ENCODE data around the gene APOA1.
"Not testable (repeated sequence)": the region's sequence is repeated elsewhere in the genome, so short reads cannot be mapped to it uniquely, and the experiment has no call there.

Gene APOA1

DNA sequence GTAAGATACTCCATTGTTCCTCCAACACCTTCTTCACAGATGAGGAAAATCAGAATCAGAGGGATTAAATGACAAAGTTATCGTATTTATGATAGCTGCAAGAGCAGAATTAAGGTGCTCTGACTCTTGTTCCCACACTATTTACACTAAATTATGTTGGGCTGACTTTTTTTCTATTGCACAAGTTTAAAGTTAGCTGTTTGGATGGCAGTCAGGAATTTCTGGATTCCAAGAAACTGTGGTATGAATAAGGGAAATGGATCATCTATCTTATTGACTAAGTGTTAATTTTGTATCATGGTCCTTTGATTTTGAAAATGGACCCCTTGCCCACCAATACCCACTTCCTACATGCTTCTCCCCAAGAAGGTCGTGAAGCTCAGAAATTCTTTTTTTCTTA, 19.9 kb upstream of the APOA1 start:
- no peak for DNase-seq

GRCh38 chr11:116856423-116856822, 19.0 kb upstream of the APOA1 start:
- no peak for DNase-seq

DNA sequence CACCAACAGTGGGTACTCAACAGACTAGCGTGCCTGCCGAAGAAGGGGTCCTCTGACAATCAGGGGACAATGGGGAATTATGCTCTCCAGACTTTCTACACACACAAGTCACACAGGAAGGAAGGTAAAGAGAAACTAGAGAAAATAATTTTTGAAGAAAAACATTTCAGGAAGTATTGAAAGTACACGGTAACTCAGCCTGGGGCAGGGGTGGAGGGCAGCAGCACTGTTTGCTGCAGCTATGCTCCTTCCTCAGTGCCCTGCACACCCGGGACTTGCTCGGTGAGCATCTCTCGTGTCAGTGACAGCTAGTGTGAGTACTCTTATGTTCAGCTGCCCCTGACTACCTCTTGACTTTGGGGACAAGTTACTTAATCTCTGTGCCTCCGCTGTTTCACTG, 18.0 kb upstream of the APOA1 start:
- peak; percentile 43 for DNase-seq

GRCh38 chr11:116853461-116854073, 16.1 kb upstream of the APOA1 start:
- peak; percentile 72 for DNase-seq

DNA sequence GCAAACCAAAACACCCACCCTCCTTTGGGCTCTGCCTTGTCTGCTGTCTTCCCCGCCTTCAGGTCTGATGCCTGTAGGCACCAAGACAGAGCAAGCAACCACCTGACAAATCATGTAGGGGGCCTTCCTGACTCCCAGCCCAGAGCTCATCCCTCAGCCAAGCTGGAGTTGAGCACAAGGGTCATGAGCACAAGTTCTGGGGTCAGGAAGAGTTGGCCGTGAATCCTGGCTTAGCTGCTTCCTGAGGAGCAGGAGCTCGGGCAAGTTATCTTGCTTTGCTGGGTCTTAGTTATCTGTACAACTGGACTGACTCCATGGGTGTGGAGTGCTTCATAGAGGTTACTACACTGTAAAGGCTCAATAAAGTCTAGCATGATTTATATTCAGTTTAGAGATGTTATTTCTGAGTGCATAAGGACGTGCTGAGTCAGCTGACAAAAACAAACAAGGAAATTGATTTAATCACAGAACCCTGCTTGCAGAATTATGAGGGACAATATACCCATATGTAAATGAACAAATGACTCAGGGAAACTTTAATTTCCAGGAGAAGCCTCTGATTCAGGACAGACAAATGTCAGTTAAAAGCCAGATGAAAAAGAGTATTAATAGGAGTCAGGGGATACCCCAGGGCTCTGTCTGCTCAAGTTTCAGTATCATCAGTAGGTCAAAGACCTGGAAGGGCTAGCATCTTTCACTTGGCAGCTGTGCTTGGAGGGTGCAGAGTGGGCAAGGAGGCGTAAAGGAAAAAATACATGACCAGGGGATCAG, 15.0 kb upstream of the APOA1 start:
- no peak for DNase-seq

DNA sequence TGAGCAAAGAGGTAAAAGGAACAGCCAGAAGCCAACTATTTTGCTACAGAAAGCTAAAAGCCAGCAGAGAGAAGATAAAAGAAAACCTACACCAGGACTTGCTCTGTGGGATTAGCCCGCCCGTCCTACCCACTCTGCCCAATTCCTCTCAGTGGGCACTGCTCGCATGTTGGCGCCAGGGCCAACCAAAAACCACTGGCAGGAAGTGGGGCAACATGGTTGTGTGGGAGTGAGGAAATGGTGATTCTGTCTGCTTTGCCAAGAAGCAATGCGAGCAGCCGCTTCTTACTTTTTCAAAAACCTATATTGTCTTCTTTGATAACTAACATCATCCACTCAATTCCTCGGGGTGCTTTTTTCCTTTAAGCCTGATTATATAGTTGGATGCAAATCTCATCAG, 14.2 kb upstream of the APOA1 start:
- peak; percentile 67 for DNase-seq

GRCh38 chr11:116849486-116849885, 12.1 kb upstream of the APOA1 start:
- no peak for DNase-seq

DNA sequence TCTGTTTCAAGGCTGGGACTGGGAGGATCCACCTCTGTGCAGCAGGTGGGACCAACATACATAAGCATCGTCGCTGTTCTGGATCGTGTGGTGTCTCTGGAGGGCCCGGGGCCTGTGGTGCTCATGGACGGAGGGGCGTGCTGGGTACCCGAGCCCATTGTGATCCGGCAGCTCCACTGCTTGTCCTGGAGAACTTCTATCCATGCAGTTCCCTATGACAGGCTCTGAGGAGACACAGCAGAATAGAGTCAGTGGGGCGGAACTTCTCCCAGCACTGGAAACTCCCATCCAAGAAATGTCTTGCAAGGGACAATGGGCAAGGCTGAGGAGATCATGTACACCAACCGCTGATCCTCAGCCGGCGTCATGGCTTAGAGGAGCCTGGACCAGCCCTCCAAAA, 11.6 kb upstream of the APOA1 start:
- no peak for DNase-seq

GRCh38 chr11:116847612-116848011, 10.2 kb upstream of the APOA1 start:
- DNase-seq: no peak

GRCh38 chr11:116844722-116845121, 7.3 kb upstream of the APOA1 start:
- no peak for DNase-seq

DNA sequence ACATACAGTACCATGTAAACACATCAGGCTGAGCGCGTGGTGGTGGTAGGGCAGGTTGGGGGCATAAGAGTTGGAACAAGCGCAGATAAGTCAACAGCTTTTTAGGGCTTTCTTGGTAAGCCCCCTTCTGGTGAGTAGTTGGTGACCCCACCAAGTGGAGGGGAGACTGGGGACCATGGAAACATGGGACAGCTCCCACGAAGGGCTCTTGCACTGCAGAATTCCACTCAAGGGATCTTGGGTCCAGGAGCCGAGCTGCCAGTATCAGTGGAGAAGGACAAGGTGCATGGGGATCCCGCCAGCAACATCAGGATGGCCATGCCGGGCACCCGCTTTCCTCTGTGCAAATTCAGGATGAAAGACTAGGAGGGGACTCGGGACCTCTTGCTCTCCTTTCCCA, 6.2 kb upstream of the APOA1 start:
- no peak for DNase-seq

DNA sequence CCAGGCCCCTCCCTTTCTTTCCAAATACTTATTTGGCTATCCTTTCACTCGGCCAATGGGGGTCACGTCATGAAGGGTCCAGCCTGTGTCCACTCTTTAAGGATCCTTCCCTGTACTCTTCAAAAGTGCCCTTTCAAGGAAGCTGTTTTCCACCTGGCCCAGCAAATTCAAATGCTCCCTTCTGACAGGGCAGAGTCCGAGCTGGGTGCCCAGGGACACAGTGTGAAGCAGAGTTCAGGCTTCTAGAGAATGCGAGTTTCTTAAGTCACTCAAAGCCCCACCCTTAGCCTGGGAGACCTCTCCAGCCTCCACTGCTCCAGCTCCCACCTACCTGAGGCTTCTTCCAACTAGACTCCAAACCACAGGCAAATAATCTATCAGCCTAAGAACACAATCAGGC, 5.5 kb upstream of the APOA1 start:
- DNase-seq: no peak

DNA sequence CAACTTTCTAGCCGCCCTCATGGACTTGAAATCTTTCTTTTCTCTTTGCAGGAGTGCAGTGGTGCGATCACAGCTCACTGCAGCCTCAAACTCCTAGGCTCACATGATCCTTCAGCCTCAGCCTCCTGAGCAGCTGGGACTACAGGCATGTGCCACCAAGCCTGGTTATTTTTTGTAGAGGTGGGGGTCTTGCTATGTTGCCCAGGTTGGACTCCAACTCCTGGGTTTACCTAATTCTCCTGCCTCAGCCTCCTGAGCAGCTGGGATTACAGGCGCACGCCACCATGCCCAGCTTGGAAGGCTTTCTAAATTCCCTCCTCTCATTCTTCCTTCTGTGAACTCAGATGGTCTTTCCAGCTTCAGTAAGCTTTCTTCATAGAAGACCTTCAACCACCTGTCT, 4.7 kb upstream of the APOA1 start:
- DNase-seq: no peak

GRCh38 chr11:116840746-116841296, 3.4 kb upstream of the APOA1 start:
- no peak for DNase-seq

DNA sequence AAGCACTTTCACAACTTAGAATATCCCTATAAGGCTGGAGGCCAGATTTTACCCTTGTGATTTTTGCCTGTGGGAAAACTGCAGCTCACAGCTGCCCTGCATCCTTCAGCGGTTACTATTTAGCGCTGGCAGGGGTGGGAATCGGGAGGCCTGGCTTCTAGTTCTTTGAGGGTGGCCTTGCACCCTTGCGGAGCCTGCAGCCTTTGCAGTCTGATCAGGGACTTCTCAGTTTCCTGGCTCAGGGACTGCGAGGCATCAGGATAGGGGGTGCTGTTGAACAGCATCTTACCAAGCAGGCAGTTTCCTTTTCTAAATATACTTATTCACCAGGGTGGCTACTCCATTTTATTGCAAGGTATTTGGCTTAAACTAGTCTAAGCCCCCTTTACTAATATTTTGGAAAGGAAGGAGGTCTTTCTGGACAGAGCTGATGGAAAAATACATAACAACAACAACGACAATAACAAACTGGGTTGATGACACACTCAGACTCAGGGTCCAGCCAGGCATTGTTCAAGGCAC, 2.9 kb upstream of the APOA1 start:
- peak; percentile 18 for DNase-seq

GRCh38 chr11:116838321-116839084, 1.1 kb upstream of the APOA1 start:
- DNase-seq: no peak

DNA sequence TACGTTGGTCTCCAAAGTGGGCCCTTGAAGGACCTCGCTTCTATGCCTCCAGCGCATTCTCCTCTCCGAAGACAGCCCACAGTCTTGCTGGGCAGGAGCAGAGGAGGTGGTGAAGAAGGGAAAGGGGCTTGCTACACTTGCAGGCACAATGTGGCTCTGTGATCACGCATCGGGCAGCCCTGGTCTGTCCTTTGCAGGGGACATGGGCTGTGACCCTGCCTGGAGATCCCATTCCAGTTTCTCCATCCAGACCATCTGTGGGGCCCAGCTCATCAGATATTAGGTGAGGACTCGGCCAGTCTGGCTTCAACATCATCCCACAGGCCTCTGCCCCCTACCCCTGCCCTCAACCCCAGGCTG, 810 bp downstream of the APOA1 start:
- DNase-seq: no peak

GRCh38 chr11:116835791-116836631, 1.4 kb downstream of the APOA1 start:
- DNase-seq: peak; percentile 85

DNA sequence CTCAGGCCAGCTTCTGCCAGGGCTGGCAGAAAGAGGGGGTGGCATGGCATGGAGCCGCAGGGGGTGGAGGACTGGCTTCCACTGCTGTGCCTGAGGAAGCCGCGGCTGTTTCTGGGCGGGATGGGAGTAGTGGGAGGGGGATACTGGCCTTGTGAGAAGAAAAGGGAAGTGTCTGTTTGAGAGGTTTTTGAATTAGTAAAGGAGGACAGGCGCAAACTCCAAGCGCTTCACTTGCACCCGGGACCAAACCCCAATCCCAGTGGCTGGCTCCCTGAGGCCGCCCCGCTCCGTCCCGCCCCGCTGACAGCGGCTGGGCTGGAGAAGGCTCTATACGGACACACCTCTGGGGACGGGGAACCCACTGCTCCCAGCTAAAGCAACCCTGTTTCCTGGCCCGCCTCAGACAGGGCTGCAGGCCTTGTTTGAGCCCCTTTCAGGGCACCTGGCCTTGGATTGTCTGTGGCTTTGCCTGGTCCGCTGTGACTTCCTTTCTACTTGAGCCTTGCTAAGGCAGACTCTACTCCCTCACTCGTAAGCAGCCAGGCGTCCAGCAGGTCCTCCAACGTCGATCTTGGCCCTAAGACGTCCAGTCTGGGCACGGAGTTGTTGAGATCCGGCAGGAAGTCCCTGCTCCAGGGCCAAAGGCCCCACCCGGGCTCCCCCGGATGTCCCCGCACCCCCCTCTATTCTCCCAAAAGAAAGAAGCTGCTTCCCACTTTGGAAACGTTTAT, 2.2 kb downstream of the APOA1 start:
- no peak for DNase-seq

DNA sequence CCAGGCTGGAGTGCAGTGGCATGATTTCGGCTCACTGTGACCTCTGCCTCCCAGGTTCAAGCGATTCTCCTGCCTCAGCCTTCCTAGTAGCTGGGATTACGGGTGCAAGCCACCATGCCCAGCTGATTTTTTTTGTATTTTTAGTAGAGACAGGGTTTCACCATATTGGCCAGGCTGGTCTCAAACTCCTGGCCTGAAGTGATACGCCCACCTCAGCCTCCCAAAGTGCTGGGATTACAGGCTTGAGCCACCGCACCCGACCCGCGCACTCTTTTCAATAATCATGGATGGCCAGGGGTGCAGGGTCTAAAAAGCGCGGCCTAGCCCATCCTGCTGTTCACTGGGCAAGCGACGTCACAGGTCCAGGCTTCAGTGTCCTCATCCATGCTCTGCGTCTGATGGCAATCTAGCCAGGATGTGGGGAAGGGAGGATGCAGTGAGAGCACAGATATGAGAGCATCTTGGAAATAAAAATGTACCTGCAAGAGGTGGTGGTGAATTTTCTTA, 2.8 kb downstream of the APOA1 start:
- DNase-seq: not testable (repeated sequence)

- DNase-seq: no peak
Measured at GRCh38 chr11:116833816-116834534, 3.4 kb downstream of the APOA1 start.
